BLaER1 (cell line): ENCODE data around the gene SUDS3.
A peak's percentile ranks its signal among the peaks of the same experiment; 100 is the strongest.

Source experiments
- H3K27ac ChIP-seq: shearing (Covaris generic); formaldehyde crosslinking; 2 replicates; pipeline ENCODE4 v1.8.1; 2022
- H3K27me3 ChIP-seq: shearing (Covaris generic); formaldehyde crosslinking; 2 replicates; pipeline ENCODE4 v1.8.1; 2022
- H3K36me3 ChIP-seq: shearing (Covaris generic); formaldehyde crosslinking; 2 replicates; pipeline ENCODE4 v1.8.1; 2022
- H3K4me1 ChIP-seq: shearing (Covaris generic); formaldehyde crosslinking; 2 replicates; pipeline ENCODE4 v1.8.1; 2022
- H3K4me2 ChIP-seq: shearing (Covaris generic); formaldehyde crosslinking; 2 replicates; pipeline ENCODE4 v1.8.1; 2022
- H3K4me3 ChIP-seq: shearing (Covaris generic); formaldehyde crosslinking; 2 replicates; pipeline ENCODE4 v1.8.1; 2022
- H3K9ac ChIP-seq: shearing (Covaris generic); formaldehyde crosslinking; 2 replicates; pipeline ENCODE4 v1.8.1; 2022
- H3K9me3 ChIP-seq: shearing (Covaris generic); formaldehyde crosslinking; 2 replicates; pipeline ENCODE4 v1.8.1; 2022
- H4K20me1 ChIP-seq: shearing (Covaris generic); formaldehyde crosslinking; 2 replicates; pipeline ENCODE4 v1.8.1; 2022
- Cebpa-rat ChIP-seq: shearing (Covaris generic); IDR thresholded peaks from 2 replicates; pipeline ENCODE4 v1.8.1; 2022

The SUDS3 gene

DNA sequence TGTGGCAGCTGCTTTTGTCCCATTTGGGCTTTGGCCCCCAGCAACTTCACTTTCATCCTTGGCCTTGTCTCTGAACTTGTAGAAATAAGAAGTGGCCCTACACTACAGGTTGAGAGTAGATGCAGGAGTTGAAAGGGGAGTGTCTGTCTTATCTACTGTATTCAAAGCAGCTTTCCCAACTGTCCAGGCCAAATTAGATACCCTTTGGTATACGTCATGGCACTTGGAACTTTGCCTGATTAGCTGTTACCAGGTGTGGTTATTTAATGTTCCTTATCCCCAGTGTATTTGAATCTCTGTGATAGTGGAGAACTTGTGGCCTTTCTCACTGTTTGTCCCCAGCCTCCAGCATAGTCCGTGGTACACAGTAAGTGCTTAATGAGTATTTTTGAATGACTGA is 33.5 kb downstream of the SUDS3 start:
- Histone ChIP-seq H3K27ac (no peak overlapping the region), H3K9ac (no peak overlapping the region), H3K4me2 (no peak overlapping the region), H3K4me3 (no peak overlapping the region), H3K9me3 (no peaks in the 10 kb centered on the region), H4K20me1 (peaks cover 5% of the 10 kb centered on the region; the same call in 1 of the 2 replicates), H3K36me3 (peaks cover 90% of the 10 kb centered on the region), H3K4me1 (no peaks in the 10 kb centered on the region), H3K27me3 (no peaks in the 10 kb centered on the region)
- no peak for TF ChIP-seq Cebpa-rat

DNA sequence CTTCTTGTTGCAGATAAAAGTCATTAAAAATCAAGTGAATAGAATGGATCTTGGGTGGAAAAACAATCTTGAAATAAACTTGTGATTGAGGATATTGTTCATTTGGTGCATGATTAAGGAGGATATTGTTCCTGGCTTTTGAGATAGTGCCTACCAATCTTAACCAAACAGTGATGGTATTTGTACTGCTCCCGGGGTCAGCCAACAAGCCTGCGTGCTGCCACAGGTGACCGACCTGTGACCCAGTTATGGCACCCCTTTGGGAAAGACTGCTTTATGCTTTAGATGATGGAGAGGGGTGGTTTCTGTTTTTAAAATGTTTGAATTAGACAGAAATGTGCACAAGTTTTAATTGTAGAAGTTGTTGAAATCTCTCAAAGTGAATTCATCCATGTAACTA is 41.6 kb downstream of the SUDS3 start:
- Histone ChIP-seq H3K4me2 (no peak overlapping the region), H3K4me1 (no peaks in the 10 kb centered on the region), H3K27me3 (no peaks in the 10 kb centered on the region), H4K20me1 (no peaks in the 10 kb centered on the region), H3K9me3 (no peaks in the 10 kb centered on the region), H3K9ac (no peak overlapping the region), H3K36me3 (peaks cover 46% of the 10 kb centered on the region), H3K27ac (no peak overlapping the region), H3K4me3 (no peak overlapping the region)
- TF ChIP-seq Cebpa-rat, result no peak

DNA sequence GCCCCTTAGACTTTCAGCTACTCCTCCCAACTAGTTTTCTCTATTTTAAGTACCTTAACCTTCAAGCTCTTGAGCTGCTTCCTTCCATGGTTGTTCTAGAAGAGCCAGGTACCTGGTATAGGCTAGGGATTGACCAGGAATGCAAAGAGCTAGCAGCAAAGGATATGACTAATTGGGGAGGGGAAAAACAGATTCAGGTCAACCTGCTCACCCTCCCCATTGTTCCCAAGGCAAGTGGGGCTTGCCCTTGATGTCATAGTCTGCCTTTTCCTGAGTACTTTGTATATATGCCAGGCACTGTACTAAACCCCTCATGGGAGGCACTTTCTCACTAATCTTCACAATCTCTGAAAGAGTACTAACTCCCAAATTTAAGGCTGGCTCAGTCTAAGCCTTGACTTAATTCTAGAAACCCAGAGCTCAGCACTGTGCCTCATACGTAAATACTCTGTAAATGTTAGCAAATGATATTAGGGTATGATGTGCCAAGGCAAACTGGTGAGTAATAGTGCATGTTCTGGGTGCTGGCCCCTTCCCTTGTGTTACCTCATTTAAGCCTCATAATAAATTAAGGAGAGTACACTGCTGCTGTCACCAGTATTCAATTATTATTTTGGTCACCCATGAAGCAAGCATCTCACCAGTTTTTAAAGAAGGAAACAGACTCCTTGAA is 42.2 kb downstream of the SUDS3 start:
- no peaks in the 10 kb centered on the region for H3K9me3 ChIP-seq
- no peak for TF ChIP-seq Cebpa-rat
- no peak overlapping the region for H3K4me2 ChIP-seq
- no peak overlapping the region for H3K4me3 ChIP-seq
- H3K27ac ChIP-seq, result no peak overlapping the region
- no peaks in the 10 kb centered on the region for H3K4me1 ChIP-seq
- H3K27me3 ChIP-seq, result no peaks in the 10 kb centered on the region
- peaks cover 40% of the 10 kb centered on the region for H3K36me3 ChIP-seq
- H4K20me1 ChIP-seq, result no peaks in the 10 kb centered on the region
- no peak overlapping the region for H3K9ac ChIP-seq

DNA sequence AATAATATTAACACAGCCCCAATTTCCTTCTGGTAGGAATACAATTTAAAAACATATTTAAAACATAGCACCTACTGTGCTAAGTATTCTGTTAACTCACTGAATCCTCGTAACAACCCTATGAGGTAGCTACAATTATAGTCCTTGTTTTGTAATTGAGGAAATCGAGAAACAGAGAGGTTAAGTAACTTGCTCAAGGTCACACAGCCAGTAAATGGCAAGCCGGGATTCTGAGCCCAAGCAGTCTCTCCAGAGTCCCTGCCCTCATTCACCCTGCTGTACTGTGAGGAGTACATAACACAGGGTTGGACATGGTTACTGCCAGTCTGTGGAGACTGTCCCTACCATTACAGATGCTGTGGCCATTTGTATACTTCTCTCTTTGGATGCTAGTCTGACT is 44.3 kb downstream of the SUDS3 start:
- H3K27ac ChIP-seq, result no peak overlapping the region
- H3K27me3 ChIP-seq, result no peaks in the 10 kb centered on the region
- no peak for TF ChIP-seq Cebpa-rat
- no peak overlapping the region for H3K4me3 ChIP-seq
- peaks cover 18% of the 10 kb centered on the region for H3K36me3 ChIP-seq
- no peak overlapping the region for H3K9ac ChIP-seq
- H4K20me1 ChIP-seq, result no peaks in the 10 kb centered on the region
- H3K4me2 ChIP-seq, result no peak overlapping the region
- H3K9me3 ChIP-seq, result no peaks in the 10 kb centered on the region
- H3K4me1 ChIP-seq, result peaks cover 10% of the 10 kb centered on the region

DNA sequence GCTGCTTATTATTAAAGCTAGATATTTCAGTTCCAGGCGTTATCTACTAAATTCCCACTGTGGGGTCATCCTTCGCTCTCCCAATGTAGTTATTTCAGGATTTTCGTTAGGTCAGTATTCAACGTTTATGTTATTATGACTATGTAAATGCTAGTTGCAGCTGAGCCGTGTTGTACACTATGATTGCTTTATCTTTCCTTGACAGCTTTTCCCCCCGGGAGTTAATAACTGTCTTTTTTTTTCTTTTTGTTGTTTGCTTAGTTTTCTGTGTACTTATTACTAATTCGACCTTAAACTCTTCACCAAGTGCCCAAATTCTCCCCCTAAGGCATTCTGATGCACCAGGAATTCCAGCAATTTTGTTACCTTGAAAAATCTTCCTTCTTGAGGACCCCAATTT is 48.5 kb downstream of the SUDS3 start:
- peaks cover 10% of the 10 kb centered on the region for H3K4me1 ChIP-seq
- H3K27me3 ChIP-seq, result no peaks in the 10 kb centered on the region
- no peak overlapping the region for H3K9ac ChIP-seq
- no peaks in the 10 kb centered on the region for H3K9me3 ChIP-seq
- H3K27ac ChIP-seq, result no peak overlapping the region
- H3K36me3 ChIP-seq, result no peaks in the 10 kb centered on the region
- no peaks in the 10 kb centered on the region for H4K20me1 ChIP-seq
- H3K4me3 ChIP-seq, result no peak overlapping the region
- peak overlapping the region; percentile 16; the same call in 1 of the 2 replicates for H3K4me2 ChIP-seq
- TF ChIP-seq Cebpa-rat, result no peak

DNA sequence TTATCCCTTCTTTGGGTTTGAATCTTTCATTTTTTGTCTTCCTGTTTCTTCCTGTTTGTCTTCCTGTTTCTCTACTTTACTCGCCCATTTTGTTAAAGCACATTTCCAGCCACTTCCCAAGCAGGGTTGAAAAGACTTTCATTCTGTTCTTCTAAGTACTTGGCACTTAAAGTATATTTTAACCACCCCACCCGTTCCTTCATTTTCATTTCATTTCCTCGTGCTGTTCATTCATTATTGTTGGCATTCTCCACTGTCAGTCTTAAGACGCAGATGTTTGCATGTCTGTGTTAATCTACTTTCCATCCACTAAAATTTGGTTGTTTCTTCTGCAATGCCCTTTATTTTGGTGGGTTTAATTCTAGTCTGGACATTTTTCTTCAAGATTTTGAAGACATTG is 49.0 kb downstream of the SUDS3 start:
- H3K4me3 ChIP-seq, result no peak overlapping the region
- no peak for TF ChIP-seq Cebpa-rat
- peaks cover 10% of the 10 kb centered on the region for H3K4me1 ChIP-seq
- H3K27me3 ChIP-seq, result no peaks in the 10 kb centered on the region
- no peaks in the 10 kb centered on the region for H3K9me3 ChIP-seq
- H3K4me2 ChIP-seq, result peak overlapping the region; percentile 16; the same call in 1 of the 2 replicates
- no peaks in the 10 kb centered on the region for H3K36me3 ChIP-seq
- no peaks in the 10 kb centered on the region for H4K20me1 ChIP-seq
- no peak overlapping the region for H3K9ac ChIP-seq
- no peak overlapping the region for H3K27ac ChIP-seq

DNA sequence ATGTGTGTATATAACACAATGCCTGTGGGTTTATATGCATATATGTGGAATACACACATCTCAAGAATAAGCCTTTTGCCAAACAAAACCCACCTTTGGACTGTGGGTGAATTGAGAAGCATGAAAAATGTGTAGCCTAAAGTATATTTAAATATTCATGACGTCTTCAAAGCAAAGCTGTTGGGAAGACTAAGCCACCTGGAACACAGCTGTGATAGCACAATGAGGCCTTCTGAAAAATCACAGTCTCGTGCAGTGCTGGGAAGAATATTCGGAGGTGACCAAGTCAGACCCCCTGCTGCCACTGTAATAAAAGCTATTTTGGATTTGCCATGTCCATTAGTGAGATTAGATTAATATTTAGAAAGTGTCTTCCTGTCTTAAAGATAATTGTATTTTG is 51.5 kb downstream of the SUDS3 start:
- Histone ChIP-seq H3K4me3 (no peak overlapping the region), H3K9ac (no peak overlapping the region), H3K36me3 (no peaks in the 10 kb centered on the region), H3K4me2 (no peak overlapping the region), H4K20me1 (no peaks in the 10 kb centered on the region), H3K27me3 (no peaks in the 10 kb centered on the region), H3K9me3 (no peaks in the 10 kb centered on the region), H3K27ac (no peak overlapping the region), H3K4me1 (peaks cover 10% of the 10 kb centered on the region)
- no peak for TF ChIP-seq Cebpa-rat

DNA sequence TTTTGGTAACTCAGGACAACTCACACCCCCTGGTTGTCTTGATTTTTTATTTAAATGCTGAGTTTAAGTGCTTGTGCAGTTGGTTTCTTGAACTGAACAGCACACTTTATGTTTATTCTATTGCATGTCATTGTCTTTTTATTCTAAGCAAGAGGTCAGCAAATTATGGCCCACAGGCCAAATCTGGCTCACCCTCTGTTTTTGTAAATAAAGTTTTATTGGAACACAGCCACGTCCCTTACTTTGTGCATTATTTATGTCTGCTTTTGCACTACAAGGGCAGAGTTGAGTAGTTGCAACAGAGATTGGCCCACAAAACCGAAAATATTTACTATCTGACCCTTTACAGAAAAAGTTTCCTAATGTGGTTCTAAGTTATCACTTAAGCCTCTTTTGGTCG is 52.3 kb downstream of the SUDS3 start:
- H4K20me1 ChIP-seq, result no peaks in the 10 kb centered on the region
- H3K9me3 ChIP-seq, result no peaks in the 10 kb centered on the region
- peaks cover 10% of the 10 kb centered on the region for H3K4me1 ChIP-seq
- H3K4me2 ChIP-seq, result no peak overlapping the region
- no peak overlapping the region for H3K4me3 ChIP-seq
- no peak for TF ChIP-seq Cebpa-rat
- H3K27me3 ChIP-seq, result no peaks in the 10 kb centered on the region
- no peak overlapping the region for H3K9ac ChIP-seq
- H3K27ac ChIP-seq, result no peak overlapping the region
- H3K36me3 ChIP-seq, result no peaks in the 10 kb centered on the region

DNA sequence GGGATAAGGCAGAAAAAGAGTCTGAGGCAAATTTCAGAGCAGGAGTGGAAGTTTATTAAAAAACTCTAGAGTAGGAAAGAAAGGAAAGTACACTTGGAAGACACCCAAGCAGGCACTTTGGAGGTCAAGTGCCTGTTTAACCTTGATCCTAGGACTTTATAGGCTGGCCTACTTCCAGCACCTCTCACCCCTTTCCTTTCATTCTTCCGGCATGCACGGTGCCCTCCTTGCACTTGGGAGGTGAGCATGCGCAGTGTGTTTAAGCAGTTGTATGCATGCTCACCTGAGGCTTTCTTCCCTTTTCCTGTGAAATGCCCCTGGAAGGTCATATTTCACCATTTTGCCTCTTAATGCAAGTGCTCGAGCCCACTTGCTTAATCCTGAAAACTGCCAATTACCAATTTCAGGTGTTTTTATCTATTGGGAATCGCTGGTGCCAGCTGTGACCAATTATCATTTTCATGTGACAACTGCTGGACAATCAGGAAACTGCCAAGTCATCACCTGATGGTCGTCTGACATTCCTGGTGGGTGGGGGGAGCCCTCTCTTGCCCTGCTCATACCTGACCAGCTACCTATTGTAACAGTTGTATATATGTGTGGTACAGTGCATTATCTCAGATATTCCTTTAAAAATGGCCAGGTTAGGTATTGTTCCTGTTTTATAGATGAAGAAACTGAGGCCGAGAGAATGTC is 53.5 kb downstream of the SUDS3 start:
- TF ChIP-seq Cebpa-rat, result no peak
- Histone ChIP-seq H3K36me3 (no peaks in the 10 kb centered on the region), H4K20me1 (no peaks in the 10 kb centered on the region), H3K4me2 (no peak overlapping the region), H3K9ac (no peak overlapping the region), H3K9me3 (no peaks in the 10 kb centered on the region), H3K27me3 (no peaks in the 10 kb centered on the region), H3K27ac (no peak overlapping the region), H3K4me1 (peaks cover 6% of the 10 kb centered on the region), H3K4me3 (no peak overlapping the region)

DNA sequence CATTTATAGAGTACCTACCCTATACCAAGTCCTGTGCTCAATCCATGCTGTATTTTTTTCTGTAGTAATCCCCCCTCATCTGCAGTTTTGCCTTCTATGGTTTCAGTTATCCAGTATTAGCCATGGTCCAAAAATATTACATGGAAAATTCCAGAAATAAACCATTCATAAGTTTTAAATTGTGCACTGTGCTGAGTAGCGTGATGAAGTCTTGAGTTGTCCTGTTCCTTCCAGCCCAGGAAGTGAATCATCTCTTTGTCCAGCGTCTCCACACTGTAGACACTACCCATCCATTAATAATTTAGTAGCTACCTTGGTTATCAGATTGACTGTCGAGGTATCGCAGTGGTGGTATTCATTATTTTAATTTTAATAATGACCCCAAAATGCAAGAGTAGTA is 54.2 kb downstream of the SUDS3 start:
- Histone ChIP-seq H3K27ac (no peak overlapping the region), H3K4me3 (no peak overlapping the region), H3K36me3 (no peaks in the 10 kb centered on the region), H4K20me1 (no peaks in the 10 kb centered on the region), H3K9me3 (no peaks in the 10 kb centered on the region), H3K4me2 (no peak overlapping the region), H3K9ac (no peak overlapping the region), H3K4me1 (no peaks in the 10 kb centered on the region), H3K27me3 (no peaks in the 10 kb centered on the region)
- no peak for TF ChIP-seq Cebpa-rat
